Liver (tissue), 9 donors: Measurements from ENCODE around the gene BRCA2. TPM values are rescaled to one million over a fixed set of nuclear protein-coding genes. Genes with fewer than 3 reads are reported as not detected.
"Not testable (repeated sequence)": the region's sequence is repeated elsewhere in the genome, so short reads cannot be mapped to it uniquely, and the experiment has no call there.

Experiments used
- DNase-seq: peaks from one replicate; pipeline ENCODE4 v3.0.0-alpha.2; 2017; ENCODE audit warnings: low spot score
- H3K27ac ChIP-seq, 2 donors: one replicate each; pipeline ENCODE4 v1.7.0; 2013; ENCODE audit warnings: inconsistent platforms in 2 of 2, low read length in 2 of 2, control low read depth in 1 of 2, low read depth in 1 of 2, mild to moderate bottlenecking in 1 of 2
- H3K27me3 ChIP-seq, 4 donors: one replicate each; pipeline versions ENCODE4 v1.6.1 to v1.7.0; 2013; ENCODE audit warnings: low read length in 3 of 4, inconsistent platforms in 1 of 4, mild to moderate bottlenecking in 1 of 4, moderate library complexity in 1 of 4; ENCODE audit not compliant: control insufficient read depth in 4 of 4, insufficient read depth in 4 of 4
- H3K36me3 ChIP-seq, 4 donors: one replicate each; pipeline versions ENCODE4 v1.6.1 to v1.7.0; 2013; ENCODE audit warnings: low read length in 3 of 4, mild to moderate bottlenecking in 3 of 4, low read depth in 1 of 4, moderate library complexity in 1 of 4; ENCODE audit not compliant: control insufficient read depth in 4 of 4, insufficient read depth in 3 of 4
- H3K4me1 ChIP-seq, 4 donors: one replicate each; pipeline versions ENCODE4 v1.6.1 to v1.7.0; 2013; ENCODE audit warnings: low read length in 3 of 4, mild to moderate bottlenecking in 3 of 4, moderate library complexity in 1 of 4; ENCODE audit not compliant: control insufficient read depth in 4 of 4, insufficient read depth in 4 of 4
- H3K4me3 ChIP-seq, 3 donors: one replicate each; pipeline versions ENCODE4 v1.6.1 to v1.7.0; 2013; ENCODE audit warnings: low read length in 3 of 3, control low read depth in 1 of 3, low read depth in 1 of 3, mild to moderate bottlenecking in 1 of 3
- H3K9ac ChIP-seq, 2 donors: one replicate each; pipeline ENCODE4 v1.7.0; 2013; ENCODE audit warnings: low read length in 2 of 2, mild to moderate bottlenecking in 2 of 2, moderate library complexity in 2 of 2, control low read depth in 1 of 2, low read depth in 1 of 2
- H3K9me3 ChIP-seq, 4 donors: one replicate each; pipeline versions ENCODE4 v1.6.1 to v1.7.0; 2013; ENCODE audit warnings: low read length in 3 of 4; ENCODE audit not compliant: control insufficient read depth in 4 of 4
- EGR1 ChIP-seq, 2 donors: IDR thresholded peaks; 2 replicates each; pipeline ENCODE4 v1.6.1; 2016 to 2018; ENCODE audit warnings: antibody characterized with exemption in 2 of 2, low read depth in 2 of 2
- FOXA2 ChIP-seq: IDR thresholded peaks from 2 replicates; pipeline ENCODE4 v1.6.1; 2016; ENCODE audit warnings: antibody characterized with exemption
- HNF4A ChIP-seq, 2 donors: conservative IDR thresholded peaks; 2 replicates each; pipeline ENCODE4 v1.6.1; 2016; ENCODE audit warnings: antibody characterized with exemption in 2 of 2, mild to moderate bottlenecking in 2 of 2
- HNF4G ChIP-seq: IDR thresholded peaks from 2 replicates; pipeline ENCODE4 v1.6.1; 2016; ENCODE audit warnings: antibody characterized with exemption
- RAD21 ChIP-seq, 2 donors: IDR thresholded peaks; 2 replicates each; pipeline ENCODE4 v1.6.1; 2016; ENCODE audit warnings: antibody characterized with exemption in 2 of 2, mild to moderate bottlenecking in 2 of 2
- RXRA ChIP-seq, 2 donors: IDR thresholded peaks; 2 replicates each; pipeline ENCODE4 v1.6.1; 2017 to 2018; ENCODE audit warnings: antibody characterized with exemption in 2 of 2, mild to moderate bottlenecking in 1 of 2
- TAF1 ChIP-seq: conservative IDR thresholded peaks from 2 replicates; pipeline ENCODE4 v1.6.1; 2016; ENCODE audit warnings: antibody characterized with exemption, mild to moderate bottlenecking
- WGBS: extraction: QIAGEN DNeasy Blood & Tissue Kit; methylation state at CpG from one replicate; pipeline ENCODE4 v1.1.7; 2013; 5-methylcytosine and 5-hydroxymethylcytosine counted together
- polyA plus RNA-seq, 2 donors: library from polyadenylated mRNA; stranded (reverse) in 1 of 2; unstranded in 1 of 2; fragments of 200-250 nt in 1 of 2; fragments of >200 nt in 1 of 2; fragmentation: Nextera tagmentation in 1 of 2; extraction: Ambion mirVana in 1 of 2; gene quantifications; one replicate each; pipeline versions ENCODE4 v1.2.1 to v1.2.3, GENCODE V29; 2013 to 2015
- total RNA-seq, 2 donors: library from RNA; depleted of rRNA; stranded (reverse); fragments of >200 nt; gene quantifications; one replicate each; pipeline ENCODE4 v1.2.3, GENCODE V29; 2014
- TF ChIP-seq, protein P1 (sequence below): IDR thresholded peaks from 2 replicates; pipeline ENCODE4 v1.6.1; 2016; ENCODE audit warnings: antibody characterized with exemption
- TF ChIP-seq, protein P2 (sequence below): IDR thresholded peaks from 2 replicates; pipeline ENCODE4 v1.6.1; 2016; ENCODE audit warnings: antibody characterized with exemption
- TF ChIP-seq, protein P3 (sequence below): IDR thresholded peaks from 2 replicates; pipeline ENCODE4 v1.6.1; 2016; ENCODE audit warnings: antibody characterized with exemption
- donor health status: healthy.
- donor health status: healthy.
- donor health status: healthy.
- donor health status: healthy.
- donor health status: healthy.

Gene BRCA2
- total and polyA plus RNA-seq, 4 donors: 0.39 to 10.8 (median 0.86) TPM

DNA sequence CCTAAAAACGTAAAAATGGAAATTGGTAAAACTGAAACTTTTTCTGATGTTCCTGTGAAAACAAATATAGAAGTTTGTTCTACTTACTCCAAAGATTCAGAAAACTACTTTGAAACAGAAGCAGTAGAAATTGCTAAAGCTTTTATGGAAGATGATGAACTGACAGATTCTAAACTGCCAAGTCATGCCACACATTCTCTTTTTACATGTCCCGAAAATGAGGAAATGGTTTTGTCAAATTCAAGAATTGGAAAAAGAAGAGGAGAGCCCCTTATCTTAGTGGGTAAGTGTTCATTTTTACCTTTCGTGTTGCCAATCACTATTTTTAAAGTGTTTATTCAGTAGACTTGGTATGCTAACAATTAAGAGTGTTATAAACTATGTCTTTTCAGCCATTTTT is 25.6 kb downstream of the BRCA2 start:
- TF ChIP-seq FOXA2: no peak
- TF ChIP-seq, protein P1, sequence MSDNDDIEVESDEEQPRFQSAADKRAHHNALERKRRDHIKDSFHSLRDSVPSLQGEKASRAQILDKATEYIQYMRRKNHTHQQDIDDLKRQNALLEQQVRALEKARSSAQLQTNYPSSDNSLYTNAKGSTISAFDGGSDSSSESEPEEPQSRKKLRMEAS: no peak
- Histone ChIP-seq H3K27ac (no peak overlapping the region), H3K9me3 (no peaks in the 10 kb centered on the region), H3K4me1 (no peaks in the 10 kb centered on the region), H3K27me3 (no peaks in the 10 kb centered on the region), H3K36me3 (no peaks in the 10 kb centered on the region), H3K4me3 (no peak overlapping the region), H3K9ac (no peak overlapping the region)
- no peak for DNase-seq
- WGBS: 88% methylated on average over 3 of the region's 3 CpGs

DNA sequence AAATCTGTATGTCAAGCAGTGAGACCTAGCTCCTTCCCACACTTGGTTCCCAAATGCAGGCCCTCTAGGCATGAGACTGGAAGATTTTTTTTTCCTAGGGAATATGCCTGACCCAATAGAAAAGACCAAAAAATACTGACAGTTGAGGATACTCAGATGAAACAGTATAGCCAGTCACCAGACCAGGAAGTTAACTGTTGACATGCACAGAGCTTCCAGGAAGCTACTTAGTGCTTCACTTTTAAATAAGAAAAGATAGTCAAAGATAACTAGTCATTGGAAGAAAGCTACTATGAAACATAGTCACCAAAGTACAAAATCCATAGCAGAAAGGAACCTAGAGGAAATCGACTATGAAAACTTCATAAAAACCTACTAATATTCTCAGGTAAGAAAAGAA is 32.3 kb downstream of the BRCA2 start:
- TF ChIP-seq RAD21 (IDR thresholded peaks at IDR 0.05): no peak
- Histone ChIP-seq H3K27ac (no peak overlapping the region), H3K36me3 (no peaks in the 10 kb centered on the region), H3K4me3 (no peak overlapping the region), H3K9ac (no peak overlapping the region), H3K4me1 (no peaks in the 10 kb centered on the region), H3K27me3 (no peaks in the 10 kb centered on the region), H3K9me3 (no peaks in the 10 kb centered on the region)
- no peak for DNase-seq
- 94% methylated on average over 1 of the region's 1 CpG for WGBS

DNA sequence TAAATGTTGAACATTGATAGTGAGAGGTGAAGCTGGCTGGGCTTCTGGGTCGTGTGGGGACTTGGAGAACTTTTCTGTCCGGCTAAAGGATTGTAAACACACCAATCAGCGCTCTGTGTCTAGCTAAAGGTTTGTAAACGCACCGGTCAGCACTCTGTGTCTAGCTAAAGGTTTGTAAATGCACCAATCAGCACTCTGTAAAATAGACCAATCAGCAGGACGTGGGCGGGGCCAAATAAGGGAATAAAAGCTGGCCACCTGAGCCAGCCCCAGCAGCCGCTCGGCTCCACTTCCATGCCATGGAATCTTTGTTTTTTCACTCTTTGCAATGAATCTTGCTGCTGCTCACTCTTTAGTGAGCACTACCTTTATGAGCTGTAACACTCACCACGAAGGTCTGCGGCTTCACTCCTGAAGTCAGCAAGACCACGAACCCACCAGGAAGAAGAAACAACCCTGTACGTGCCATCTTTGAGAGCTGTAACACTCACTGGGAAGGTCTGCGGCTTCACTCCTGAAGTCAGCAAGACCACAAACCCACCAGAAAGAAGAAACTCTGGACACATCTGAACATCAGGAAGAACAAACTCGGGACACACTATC is 35.6 kb downstream of the BRCA2 start:
- DNase-seq, H3K36me3 ChIP-seq, H3K4me3 ChIP-seq, H3K27me3 ChIP-seq, H3K9ac ChIP-seq, H3K27ac ChIP-seq, H3K4me1 ChIP-seq, H3K9me3 ChIP-seq: not testable (repeated sequence)
- WGBS: 94% methylated on average over 15 of the region's 15 CpGs

DNA sequence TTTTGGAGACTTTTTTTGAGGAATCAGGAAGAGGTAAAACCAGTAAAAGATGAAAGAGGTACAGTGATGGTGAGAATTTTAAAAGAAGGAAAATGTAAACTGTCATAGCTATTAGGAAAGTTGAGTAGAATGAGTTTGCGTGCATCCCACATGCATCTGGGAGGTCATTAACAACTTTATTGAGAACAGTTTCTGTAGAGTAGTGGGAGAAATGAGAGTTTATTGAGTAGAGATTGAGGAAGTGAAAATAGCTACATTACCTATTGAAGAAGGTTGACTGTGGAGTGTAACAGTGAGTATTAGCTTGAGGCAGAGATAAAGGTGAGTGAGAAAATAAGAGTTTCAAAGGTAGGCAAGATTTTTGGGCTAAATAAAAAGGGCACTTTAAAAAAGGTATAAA is 38.7 kb downstream of the BRCA2 start:
- Histone ChIP-seq H3K9ac (no peak overlapping the region), H3K27ac (no peak overlapping the region), H3K36me3 (no peaks in the 10 kb centered on the region), H3K27me3 (no peaks in the 10 kb centered on the region), H3K4me3 (no peak overlapping the region), H3K4me1 (no peaks in the 10 kb centered on the region), H3K9me3 (no peaks in the 10 kb centered on the region)
- TF ChIP-seq, protein P2, sequence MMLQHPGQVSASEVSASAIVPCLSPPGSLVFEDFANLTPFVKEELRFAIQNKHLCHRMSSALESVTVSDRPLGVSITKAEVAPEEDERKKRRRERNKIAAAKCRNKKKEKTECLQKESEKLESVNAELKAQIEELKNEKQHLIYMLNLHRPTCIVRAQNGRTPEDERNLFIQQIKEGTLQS: no peak
- TF ChIP-seq EGR1 (IDR thresholded peaks at IDR 0.05; ENCODE audit: low read depth in 2 of 2): no peak
- TF ChIP-seq FOXA2: no peak
- no peak for TF ChIP-seq RXRA (IDR thresholded peaks at IDR 0.05)
- TF ChIP-seq, protein P3, sequence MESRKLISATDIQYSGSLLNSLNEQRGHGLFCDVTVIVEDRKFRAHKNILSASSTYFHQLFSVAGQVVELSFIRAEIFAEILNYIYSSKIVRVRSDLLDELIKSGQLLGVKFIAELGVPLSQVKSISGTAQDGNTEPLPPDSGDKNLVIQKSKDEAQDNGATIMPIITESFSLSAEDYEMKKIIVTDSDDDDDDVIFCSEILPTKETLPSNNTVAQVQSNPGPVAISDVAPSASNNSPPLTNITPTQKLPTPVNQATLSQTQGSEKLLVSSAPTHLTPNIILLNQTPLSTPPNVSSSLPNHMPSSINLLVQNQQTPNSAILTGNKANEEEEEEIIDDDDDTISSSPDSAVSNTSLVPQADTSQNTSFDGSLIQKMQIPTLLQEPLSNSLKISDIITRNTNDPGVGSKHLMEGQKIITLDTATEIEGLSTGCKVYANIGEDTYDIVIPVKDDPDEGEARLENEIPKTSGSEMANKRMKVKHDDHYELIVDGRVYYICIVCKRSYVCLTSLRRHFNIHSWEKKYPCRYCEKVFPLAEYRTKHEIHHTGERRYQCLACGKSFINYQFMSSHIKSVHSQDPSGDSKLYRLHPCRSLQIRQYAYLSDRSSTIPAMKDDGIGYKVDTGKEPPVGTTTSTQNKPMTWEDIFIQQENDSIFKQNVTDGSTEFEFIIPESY: no peak
- TF ChIP-seq HNF4G: no peak
- TF ChIP-seq TAF1: no peak
- TF ChIP-seq, protein P1: no peak
- no peak for TF ChIP-seq HNF4A (conservative IDR thresholded peaks at IDR 0.05)
- 100% methylated on average over 1 of the region's 1 CpG for WGBS
- DNase-seq: no peak

DNA sequence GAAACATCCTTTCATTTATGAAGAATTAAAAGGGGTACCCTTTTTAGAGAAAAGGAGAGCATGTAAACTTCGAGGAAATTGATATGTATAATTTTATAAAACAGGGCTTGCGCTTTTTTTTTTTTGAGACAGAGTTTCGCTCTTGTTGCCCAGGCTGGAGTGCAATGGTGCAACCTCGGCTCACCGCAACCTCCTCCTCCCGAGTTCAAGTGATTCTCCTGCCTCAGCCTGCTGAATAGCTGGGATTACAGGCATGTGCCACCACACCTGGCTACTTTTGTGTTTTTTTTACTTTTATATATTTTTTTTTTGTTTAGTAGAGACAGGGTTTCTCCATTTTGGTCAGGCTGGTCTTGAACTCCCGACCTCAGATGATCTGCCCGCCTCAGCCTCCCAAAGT is 40.6 kb downstream of the BRCA2 start:
- not testable (repeated sequence) for DNase-seq, H3K9me3 ChIP-seq, H3K9ac ChIP-seq, H3K4me3 ChIP-seq, H3K36me3 ChIP-seq, H3K27me3 ChIP-seq, H3K4me1 ChIP-seq, H3K27ac ChIP-seq
- WGBS: 98% methylated on average over 8 of the region's 8 CpGs
